GM19324 (cell line): ENCODE data around the gene BCAR3.

ENCODE experiments used
- ATAC-seq: cut with Tn5 transposase; IDR thresholded peaks from one replicate; pipeline ENCODE4 v1.9.1; 2021; ENCODE audit warnings: mild to moderate bottlenecking, moderate library complexity; ENCODE audit not compliant: unreplicated experiment, low FRiP score

BCAR3 gene

DNA sequence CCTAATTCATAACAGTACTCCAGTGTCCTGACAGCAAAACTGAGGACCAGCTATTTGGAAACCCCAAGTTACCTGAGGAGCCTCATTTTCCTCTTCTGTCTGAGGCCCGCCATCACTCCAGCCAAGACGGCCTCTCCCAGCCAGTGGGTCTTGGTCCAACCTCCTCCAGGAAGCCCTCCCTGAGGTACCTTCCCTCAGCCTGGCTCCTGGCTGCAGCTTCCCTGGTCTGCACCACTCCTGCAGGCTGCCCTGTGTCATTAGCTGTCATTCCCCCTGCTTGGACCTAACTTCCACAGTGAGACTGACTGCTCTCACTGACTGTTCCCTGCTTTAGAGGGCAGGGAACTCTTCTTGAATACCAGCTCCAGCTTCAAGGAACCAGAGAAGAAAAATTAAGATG lies 33.0 kb downstream of the BCAR3 start:
- ATAC-seq = no peak

DNA sequence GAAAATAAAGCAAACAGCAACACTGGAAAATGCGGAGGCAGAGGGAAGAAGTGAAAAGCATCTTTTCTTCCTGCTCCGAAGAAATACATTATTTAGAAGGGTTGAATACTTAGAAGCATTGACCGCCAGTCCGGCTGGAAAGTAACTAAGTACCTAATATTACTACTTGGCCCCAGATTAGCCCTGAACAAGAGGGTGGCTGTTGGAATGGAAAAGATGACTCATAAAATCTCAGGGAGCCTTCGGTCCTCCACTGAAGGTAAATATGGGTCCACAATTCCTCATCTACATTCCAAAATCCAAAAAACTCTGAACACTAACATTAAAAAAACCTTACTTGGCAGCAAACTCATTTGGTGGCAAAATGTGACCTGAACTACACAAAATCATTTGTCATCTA lies 40.1 kb downstream of the BCAR3 start:
- no peak for ATAC-seq

DNA sequence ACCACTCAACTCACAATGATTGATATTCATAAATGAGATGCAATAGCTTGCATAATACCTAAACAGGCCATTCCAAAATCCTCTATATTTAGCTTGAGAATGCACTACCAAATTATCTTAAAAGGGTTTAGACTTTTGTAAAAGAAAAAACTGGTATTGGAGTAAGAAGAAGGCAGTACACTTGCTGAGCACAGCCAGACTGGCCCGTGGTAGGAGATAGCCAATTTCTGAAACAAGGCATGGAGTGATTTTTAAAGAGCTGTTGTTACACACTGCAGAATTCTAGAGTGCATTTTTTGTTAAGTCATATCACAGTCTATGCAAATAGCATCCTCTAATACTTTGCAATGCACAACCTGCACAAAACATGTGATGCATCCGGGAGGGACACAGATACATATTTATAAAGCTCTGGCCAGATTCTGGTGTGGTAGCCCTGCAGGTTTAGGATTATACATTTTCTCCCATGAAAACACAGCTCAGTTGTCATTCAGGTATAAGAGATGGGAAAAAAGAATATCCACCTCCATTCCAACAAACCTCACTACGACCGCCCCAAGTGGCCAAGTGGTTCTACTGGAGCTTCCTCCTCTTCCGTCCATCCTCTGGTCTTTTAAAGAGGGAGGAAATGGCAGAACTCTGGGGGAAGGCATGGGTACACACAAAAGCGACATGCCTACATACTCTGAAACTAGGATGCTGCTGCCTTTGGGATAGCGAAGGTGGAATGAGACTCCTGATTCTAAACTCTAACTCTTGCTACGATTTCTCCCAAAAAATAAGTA lies 40.8 kb downstream of the BCAR3 start:
- no peak for ATAC-seq

DNA sequence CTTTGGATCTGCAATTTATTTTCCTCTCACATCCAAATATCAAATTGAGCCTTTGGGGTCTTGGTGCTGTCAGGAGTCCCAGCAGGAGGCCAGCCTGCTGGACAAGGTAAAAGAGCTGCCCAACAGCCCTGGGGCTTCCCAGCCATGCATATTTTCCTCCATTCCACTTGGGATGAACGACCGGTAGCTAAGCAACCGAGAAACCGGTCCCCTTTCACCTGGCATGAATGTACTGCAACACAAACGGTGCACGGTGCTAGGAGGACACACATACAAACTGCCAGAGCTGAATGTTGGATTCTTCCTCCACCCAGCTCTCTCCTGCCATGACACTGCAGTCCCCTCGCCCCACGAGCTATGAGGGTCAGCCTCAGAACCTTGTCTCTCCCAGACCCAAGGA lies 42.7 kb downstream of the BCAR3 start:
- no peak for ATAC-seq

DNA sequence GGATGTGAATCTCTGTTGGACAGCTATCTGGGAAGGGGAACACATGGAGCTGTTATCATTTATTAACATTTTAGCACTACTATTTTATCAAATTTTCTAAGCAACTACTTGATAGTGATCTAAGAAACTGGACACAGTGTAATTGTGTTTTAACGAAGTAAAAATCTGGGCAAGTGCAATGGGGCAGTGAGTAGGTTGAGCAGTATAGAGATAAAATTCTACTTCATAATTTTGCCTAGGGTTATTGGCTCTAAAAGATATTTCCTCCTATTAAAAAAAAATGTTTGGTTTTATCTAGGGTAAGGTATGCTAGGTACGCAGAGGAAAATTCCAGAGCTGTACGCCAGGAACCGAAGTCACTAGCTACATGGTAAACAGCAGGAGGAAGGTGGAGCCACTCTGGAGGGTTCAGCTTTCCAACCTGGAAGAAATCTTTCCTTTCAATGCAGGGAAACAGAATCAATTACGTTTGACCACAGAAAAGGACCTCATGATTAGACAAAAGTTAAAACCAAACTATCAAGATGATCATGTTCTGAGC lies 43.3 kb downstream of the BCAR3 start:
- ATAC-seq = no peak

DNA sequence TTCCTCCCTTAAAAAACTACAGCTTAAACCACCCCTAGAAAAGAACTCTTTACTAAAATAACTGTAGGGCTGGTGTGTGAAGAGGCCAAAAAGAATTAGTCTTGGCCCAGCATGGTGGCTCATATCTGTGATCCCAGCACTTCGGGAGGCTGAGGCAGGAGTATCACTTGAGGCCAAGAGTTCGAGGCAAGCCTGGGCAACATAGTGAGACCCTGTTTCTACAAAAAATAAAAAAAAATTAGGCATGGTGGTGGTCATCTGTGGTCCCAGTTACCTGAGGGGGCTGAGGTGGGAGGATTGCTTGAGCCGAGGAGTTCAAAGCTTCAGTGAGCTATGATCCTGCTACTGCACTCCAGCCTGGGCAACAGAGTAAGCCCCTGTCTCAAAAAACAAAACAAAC lies 44.9 kb downstream of the BCAR3 start:
- ATAC-seq = no peak

DNA sequence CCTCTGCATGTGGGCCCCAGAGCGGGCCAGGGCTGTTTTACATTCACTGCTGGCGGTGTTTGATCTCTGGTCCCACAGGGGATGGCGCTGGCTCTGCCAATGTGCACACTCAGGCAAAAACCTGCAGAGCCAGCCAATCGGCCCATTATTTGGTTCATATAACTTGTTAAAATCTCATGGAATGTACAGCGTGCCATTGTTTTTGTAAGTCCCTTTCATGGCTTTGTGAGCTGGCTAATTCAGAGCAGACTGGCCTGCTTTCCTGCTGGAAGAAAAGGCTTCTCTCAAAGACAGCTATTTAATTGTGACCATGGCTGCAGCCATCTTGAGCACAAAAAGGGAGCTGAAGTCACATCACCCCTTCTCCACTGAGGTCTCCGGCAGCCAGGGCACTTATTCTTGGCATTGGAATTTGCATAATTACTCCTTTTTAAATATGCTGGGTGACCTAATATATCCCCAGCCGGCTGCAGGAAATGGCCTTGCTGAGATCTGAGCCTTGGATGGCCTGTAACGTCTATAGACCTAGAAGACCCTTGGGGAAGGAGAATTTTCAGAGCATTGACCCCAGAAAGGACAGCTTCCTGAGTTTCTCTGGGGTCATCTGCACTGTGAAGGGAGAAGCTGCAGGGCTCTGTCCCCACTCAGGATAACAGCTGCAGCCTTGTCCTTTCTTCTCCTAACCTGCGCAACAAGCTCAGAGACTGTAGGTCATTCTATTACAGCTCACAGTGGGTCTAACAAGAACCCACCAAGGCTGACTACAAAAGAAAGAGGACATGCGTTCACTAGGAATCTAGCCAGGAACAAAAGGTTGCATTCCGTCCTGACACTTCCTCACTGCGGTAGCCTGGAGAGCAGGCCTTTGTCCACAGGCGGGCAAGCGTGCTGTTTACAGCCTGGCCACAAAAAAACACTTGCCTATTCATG lies 45.8 kb downstream of the BCAR3 start:
- no peak for ATAC-seq

DNA sequence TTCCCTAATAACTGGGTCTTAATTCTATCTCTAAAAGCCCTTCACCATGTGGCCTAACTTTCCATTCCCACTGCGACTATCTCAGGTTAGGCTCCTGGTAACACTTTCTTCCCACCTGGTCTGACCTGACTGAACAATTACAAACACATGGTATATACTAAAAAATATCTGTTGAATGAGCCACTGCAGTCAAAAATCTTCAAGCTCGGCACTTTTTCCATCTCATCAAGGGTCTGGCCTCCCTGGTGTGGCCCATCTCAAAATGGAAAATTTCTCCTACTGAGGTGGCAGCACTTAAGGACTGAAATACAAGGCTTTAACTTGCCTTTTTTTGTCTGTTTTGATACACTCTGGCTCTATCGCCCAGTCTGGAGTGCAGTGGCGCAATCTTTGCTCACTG lies 48.3 kb downstream of the BCAR3 start:
- ATAC-seq = no peak

DNA sequence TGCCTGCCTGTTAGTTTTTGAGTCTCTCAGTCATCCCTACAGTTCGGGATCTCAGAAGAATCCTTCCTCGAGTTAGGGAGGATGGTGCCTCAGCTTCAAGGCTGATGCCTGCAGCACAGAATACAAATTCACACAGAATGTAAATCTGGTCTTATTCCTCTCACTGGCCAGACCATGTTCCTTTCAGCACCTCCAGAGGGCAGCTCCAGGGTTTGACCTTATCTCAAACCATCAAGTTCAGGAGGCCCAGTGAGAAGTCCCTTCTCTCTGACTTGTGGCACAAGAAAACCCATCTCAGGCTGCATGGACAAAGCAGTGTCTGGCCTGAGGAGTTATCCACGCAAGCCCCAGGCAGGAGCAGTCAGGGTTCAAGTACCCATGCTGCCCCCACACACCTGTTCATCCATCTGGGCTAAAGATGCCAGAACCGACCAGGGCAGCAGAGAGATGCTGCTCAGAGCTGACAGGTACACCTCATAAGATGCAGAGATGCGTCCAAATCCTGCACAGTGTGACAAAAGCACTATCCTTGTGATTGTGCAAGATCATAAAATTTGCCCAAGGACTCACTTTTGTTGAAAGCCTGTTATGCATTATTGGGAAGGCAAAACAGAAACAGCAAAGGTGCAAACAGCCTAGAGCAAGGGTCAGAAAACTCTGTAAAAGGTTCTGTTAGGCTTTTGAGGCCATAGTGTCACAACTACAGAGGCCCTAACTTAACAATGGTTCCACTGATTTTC lies 49.8 kb downstream of the BCAR3 start:
- no peak for ATAC-seq

DNA sequence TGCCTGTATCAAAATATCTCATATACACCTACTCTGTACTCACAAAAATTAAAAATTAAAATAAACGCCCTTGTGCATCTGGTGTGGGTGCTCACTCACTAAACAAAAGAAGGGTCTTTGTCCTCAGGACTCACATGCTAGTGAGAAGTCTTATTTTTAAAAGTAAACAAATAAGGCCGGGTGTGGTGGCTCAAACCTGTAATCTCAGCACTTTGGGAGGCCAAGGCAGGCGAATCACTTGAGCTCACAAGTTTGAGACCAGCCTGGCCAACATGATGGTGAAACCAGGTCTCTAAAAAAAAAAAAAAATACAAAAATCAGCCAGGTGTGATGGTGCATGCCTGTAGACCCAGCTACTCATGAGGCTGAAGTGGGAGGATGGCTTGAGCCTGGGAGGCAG lies 51.5 kb downstream of the BCAR3 start:
- no peak for ATAC-seq

DNA sequence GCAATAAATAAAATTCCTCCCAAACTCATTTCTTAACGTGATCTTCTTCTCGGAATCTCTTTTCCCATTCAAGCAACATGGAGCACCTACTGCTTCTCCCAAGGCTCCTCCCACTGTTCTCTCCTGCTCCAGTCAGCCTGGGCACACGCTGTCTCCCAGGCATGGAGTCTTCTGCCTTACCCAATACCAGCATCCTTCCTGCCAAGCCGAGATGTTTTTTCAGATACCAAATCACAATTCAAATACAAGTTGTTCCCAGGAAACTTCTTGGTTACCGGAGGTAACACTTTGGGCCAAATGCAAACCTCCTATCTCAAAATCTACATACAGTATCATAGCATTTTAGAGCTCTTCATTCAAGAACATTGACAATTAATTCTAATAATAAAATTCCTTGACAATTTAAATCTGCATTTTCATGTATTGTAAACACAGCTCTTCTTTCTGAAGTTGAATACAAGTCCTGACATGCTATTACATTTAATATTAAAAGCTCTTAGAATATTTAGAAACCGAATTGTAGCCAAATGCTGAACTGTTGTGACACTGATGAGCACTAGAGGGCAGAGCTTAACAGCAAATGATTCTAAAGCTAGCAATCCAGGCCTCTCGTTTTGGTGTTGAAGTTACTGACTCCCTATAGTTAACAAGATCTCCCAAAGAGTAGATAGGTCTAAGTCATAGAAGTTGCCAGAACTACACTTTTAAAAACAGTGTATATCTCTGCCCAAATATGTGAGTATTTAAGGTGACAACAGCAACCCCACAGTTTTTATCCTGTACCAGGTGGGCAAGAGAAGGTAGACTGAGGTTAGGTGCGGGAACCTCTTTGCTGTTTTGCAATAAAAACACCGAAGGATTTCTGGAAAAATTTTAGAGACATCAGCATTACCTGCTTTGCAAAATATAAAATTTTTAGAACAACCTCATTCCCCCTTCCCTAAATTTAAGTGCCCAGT lies 52.3 kb downstream of the BCAR3 start:
- ATAC-seq = no peak

DNA sequence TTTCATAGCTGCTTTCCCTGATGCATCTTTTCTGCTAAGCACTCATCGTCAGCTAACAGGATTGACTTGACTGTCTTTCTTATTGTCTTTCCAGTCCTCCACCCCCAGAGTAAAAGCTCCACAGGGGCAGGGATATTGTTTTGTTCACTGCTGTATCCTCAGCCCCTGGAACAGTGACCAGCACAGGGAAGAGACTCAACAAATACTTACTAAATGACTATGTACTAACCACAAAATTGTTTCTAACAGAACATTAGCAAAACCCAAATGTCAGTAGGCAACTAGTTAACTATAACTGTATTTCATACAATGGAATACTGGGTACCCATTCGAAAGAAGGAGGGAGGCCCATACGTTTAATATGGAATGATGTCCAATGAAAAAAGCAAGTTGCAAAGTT lies 53.0 kb downstream of the BCAR3 start:
- ATAC-seq = no peak

DNA sequence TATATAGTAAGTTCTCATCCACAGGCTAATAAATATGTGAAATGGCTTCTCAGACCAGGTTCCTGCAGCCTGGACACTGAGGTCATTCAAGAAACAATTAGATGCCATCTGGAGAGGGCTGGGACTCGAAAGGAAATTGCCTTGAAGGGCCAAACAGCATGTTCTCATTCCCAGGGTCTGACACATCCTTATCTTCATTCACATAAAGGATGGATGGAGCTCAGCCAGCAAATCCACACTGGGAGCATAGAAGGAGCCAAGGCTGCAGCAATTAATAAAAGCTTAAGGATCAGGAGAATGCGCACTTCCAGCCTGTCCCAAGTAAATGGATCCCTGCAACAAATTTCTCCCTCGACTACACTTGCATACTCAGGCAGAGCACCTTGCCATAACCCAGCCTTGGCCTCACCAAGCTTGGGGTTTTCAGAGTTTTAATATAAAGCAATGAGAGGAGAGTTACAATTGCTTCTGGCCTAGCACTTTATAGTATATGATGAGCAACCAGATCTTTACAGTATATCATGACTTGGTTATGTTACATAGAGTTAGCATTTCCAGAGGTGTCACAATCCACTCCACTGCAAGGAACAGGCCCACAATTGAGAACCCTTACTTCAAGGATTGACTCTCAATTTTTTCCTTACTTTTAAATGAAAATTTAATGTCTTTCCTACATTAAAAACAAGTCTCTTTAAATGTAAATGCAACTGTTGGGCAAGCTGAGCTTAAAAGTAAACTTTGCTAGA lies 55.9 kb downstream of the BCAR3 start:
- ATAC-seq = no peak

DNA sequence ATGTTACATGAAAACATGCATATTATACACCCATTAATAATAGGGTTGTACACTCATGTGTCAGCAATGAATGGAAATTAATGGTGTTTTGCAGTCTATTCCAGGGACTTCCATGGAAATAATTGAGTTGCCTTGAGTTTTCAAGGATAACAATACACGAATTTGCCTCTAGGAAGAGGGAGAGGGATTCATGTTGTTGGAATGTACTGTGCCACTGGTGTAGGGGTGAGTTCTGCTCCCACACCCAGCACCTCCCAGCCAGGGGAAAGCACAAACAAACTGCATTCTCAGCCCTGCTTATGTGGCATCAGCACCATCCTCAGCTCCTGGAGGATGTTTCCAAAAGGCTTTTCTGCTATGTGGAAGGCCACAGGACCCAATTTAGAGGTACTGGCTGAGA lies 57.8 kb downstream of the BCAR3 start:
- no peak for ATAC-seq

DNA sequence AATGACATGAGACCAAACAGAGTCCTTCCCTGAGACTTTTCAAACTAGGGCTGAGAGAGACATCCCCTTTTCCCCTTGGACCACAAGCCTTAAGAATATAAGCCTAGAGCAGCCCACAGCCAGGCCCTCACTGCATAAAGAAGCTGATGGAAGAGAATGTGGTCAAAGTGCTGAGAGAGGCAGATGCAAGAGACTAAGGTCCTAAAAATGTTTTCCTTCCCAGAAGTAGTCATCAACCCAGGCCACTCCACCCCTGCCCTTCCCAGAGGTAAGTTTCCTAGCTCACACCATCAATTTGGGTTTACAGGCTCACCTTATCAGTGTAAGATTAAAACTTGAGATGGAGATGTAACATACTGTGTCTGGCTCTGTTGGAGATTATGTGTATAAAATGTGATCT lies 58.2 kb downstream of the BCAR3 start:
- no peak for ATAC-seq

DNA sequence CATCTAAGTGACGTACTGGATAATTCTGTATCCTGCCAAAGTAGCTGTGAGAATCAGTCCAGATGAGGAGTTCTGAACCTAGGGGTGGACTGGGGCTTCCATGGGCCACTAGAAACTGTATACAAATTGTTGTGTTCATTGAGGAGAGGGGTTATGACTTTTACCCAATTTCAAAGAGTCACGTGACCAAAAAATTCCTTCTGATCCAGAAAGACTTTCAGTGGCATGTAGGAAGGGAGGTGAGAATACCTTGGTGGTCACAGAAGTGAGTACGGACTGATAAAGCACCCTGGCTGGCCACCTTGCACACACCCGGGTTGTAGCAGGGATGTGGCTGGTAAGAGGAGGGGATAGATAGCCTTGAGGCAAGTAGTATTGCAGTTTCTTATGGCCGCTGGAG lies 60.4 kb downstream of the BCAR3 start:
- no peak for ATAC-seq

DNA sequence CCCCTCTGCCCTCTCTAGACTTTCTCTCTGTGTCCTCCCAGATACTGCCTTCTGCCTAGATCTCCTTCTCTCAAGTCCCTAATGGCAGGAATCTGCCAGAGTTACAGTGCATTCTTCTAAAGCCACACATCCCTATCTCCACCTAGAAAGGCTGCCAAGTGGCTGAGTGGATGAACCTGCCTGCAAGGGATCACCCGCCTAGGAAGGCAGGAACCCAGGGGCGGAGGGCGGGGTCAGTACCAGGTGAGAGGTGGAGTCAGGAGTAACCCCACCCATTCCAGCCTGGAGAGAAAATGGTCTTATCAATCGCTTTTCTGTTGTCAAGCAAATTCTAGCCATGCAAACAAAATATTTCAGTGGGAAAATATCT lies 60.8 kb downstream of the BCAR3 start:
- no peak for ATAC-seq

DNA sequence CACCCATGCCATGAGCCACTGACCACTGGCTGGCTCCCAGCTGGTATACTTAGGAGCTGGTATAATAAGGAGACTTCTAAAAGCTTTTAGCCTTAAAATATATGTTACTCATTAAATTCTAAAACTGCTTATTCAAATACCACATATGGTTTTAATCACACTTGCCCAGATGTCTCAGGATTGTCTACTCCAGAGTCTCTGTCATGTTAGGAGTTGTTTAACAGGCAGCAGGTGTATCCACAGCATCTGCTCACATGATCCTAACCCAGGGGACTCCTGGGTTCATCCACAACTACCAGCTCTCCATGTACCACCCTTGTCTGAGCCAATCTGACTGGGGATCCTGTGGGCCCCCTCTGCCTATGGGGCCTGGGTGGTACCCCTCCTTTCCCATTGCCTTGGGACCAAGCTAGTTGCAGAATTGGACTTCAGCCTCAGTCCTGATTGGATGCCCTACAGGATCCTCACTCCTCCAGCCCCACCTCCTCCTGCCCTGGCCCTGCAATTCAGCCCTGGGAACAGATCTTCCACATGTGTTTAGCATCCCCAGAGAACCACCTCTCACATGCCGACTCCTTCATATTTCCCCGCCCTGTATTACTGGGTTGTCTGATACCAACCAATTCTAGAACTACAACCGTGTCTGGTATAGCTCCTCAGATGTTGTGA lies 61.3 kb downstream of the BCAR3 start:
- ATAC-seq = no peak
